GM12878 (cell line): ENCODE measurements around the gene IL18. TPM values are rescaled to one million over a fixed set of nuclear protein-coding genes. Genes with fewer than 3 reads are reported as not detected.
"Not testable (repeated sequence)": the region's sequence is repeated elsewhere in the genome, so short reads cannot be mapped to it uniquely, and the experiment has no call there.

ENCODE experiments used
- ATAC-seq: fragments of 200-7000 bp; cut with Tn5 transposase; 3 replicates; pipeline ENCODE4 v1.9.1; 2020; ENCODE audit warnings: mild to moderate bottlenecking, moderate library complexity
- BruUV-seq: library from RNA; stranded (reverse); fragments of 400-500 nt; replicated peaks from 2 replicates; lab custom pipeline; 2021; lab: Mats Ljungman, UMichigan
- CTCF ChIA-PET: fragments of 300-600 bp; sonication (Branson Sonifier 250); formaldehyde crosslinking; extraction: SDS; loops from one replicate; lab custom pipeline; 2021; ENCODE audit warnings: inconsistent platforms; lab: Yijun Ruan, JAX
- POLR2A ChIA-PET: fragments of 350-600 bp; formaldehyde crosslinking; extraction: SDS; loops from one replicate; lab custom pipeline; 2021; ENCODE audit warnings: inconsistent platforms; lab: Charles Lee
- RAD21 ChIA-PET: fragments of 300-600 bp; sonication (Branson Sonifier 250); formaldehyde crosslinking; loops from one replicate; lab custom pipeline; 2023; ENCODE audit warnings: antibody characterized with exemption; ENCODE audit not compliant: unreplicated experiment; lab: Charles Lee
- SMC1A ChIA-PET: fragments of 300-600 bp; sonication (Branson Sonifier 250); formaldehyde crosslinking; loops from one replicate; lab custom pipeline; 2023; ENCODE audit not compliant: unreplicated experiment, uncharacterized antibody; lab: Charles Lee
- DNase-seq: peaks from one replicate; pipeline ENCODE4 v3.0.0-alpha.2; 2011; ENCODE audit warnings: low read depth, low spot score
- FAIRE-seq: peaks from 3 replicates; lab custom pipeline; 2011; peaks lifted over from hg19 to GRCh38; lab: Jason Lieb, UNC
- H2AFZ ChIP-seq: 2 replicates; pipeline ENCODE4 v1.6.0; 2011; ENCODE audit warnings: low read depth, low read length, control low read depth; ENCODE audit not compliant: control insufficient read depth
- H3K27ac ChIP-seq: 2 replicates; pipeline ENCODE4 v1.5.1; 2011; ENCODE audit warnings: control low read depth; ENCODE audit not compliant: control insufficient read depth, insufficient read depth
- H3K27me3 ChIP-seq, 2 experiments: replicated peaks in 1 of 2; 2 replicates each; pipeline versions ENCODE4 v1.6.0 to v1.6.1; 2011; ENCODE audit warnings: low read length in 1 of 2; ENCODE audit not compliant: control insufficient read depth in 2 of 2, insufficient read depth in 2 of 2
- H3K36me3 ChIP-seq, 2 experiments: 2 replicates each; pipeline ENCODE4 v1.5.1; 2011; ENCODE audit warnings: low read length in 1 of 2; ENCODE audit not compliant: control insufficient read depth in 2 of 2, insufficient read depth in 2 of 2
- H3K4me1 ChIP-seq: 2 replicates; pipeline ENCODE4 v1.6.1; 2011; ENCODE audit warnings: mild to moderate bottlenecking, low read length, moderate library complexity, mixed read lengths; ENCODE audit not compliant: control insufficient read depth, insufficient read depth
- H3K4me2 ChIP-seq: 2 replicates; pipeline ENCODE4 v1.6.0; 2011; ENCODE audit warnings: control low read depth; ENCODE audit not compliant: control insufficient read depth, insufficient read depth
- H3K4me3 ChIP-seq: fragments of 200-600 bp; sonication (generic); 2 replicates; pipeline ENCODE4 v1.5.1; 2016
- H3K79me2 ChIP-seq: 2 replicates; pipeline ENCODE4 v1.6.0; 2011; ENCODE audit warnings: low read length; ENCODE audit not compliant: control insufficient read depth, insufficient read depth
- H3K9ac ChIP-seq: 2 replicates; pipeline ENCODE4 v1.8.0; 2011; ENCODE audit warnings: low read length, control low read depth, mixed read lengths; ENCODE audit not compliant: control insufficient read depth, insufficient read depth
- H3K9me3 ChIP-seq: replicated peaks from 3 replicates; pipeline ENCODE4 v1.5.1; 2011; ENCODE audit warnings: mild to moderate bottlenecking, low read length; ENCODE audit not compliant: control insufficient read depth, insufficient read depth
- H4K20me1 ChIP-seq: 2 replicates; pipeline ENCODE4 v1.6.0; 2011; ENCODE audit not compliant: control insufficient read depth, insufficient read depth
- CEBPB ChIP-seq, 2 experiments: fragments of 150-350 bp in 1 of 2; IDR thresholded peaks; 2 replicates each; pipeline ENCODE4 v1.6.1; 2012 to 2014; ENCODE audit warnings: low read depth in 2 of 2, low read length in 2 of 2, borderline replicate concordance in 1 of 2, inconsistent platforms in 1 of 2
- HDAC6 ChIP-seq: fragments of 200-600 bp; sonication (generic); IDR thresholded peaks from one replicate; pipeline ENCODE4 v1.8.0; 2017; ENCODE audit warnings: antibody characterized with exemption; ENCODE audit not compliant: unreplicated experiment
- IKZF1 ChIP-seq: fragments of 450-650 bp; conservative IDR thresholded peaks from 2 replicates; pipeline ENCODE4 v1.6.1; 2017; ENCODE audit warnings: antibody characterized with exemption, mild to moderate bottlenecking
- IKZF2 ChIP-seq, 2 experiments: fragments of 450-650 bp; IDR thresholded peaks; 2 replicates each; pipeline ENCODE4 v1.6.1; 2017; ENCODE audit warnings: mild to moderate bottlenecking in 2 of 2, moderate library complexity in 2 of 2
- SRF ChIP-seq, 2 experiments: IDR thresholded peaks; 2 replicates each; pipeline ENCODE4 v1.6.1; 2011; ENCODE audit warnings: low read depth in 2 of 2, low read length in 2 of 2, mild to moderate bottlenecking in 1 of 2, moderate library complexity in 1 of 2
- WGBS: methylation state at CpG from one replicate; pipeline ENCODE4 v1.1.6; 2016; ENCODE audit warnings: low lambda C conversion rate; ENCODE audit not compliant: insufficient replicate concordance, insufficient coverage; ENCODE audit errors: missing lambda C conversion rate; 5-methylcytosine and 5-hydroxymethylcytosine counted together
- in situ Hi-C: fragments of 300-500 bp; cut with MboI; formaldehyde crosslinking; loops from 9 replicates; pipeline ENCODE4 v1.14.3; 2018; ENCODE audit warnings: mixed read lengths
- intact Hi-C: fragments of 100-400 bp; cut with micrococcal nuclease; formaldehyde crosslinking; loops from one replicate; pipeline ENCODE4 v1.14.2; 2022; ENCODE audit not compliant: unreplicated experiment
- polyA plus RNA-seq, 11 experiments: library from polyadenylated mRNA; depleted of rRNA in 4 of 11; unstranded in 6 of 11; stranded (reverse) in 5 of 11; fragments of >200 nt; fragmentation: Nextera tagmentation in 4 of 11; fragmentation: Illumina TruSeq in 1 of 11; extraction: Ambion mirVana in 4 of 11; extraction: Trizol in 1 of 11; gene quantifications; 1 replicate in 1 of 11; 2 replicates in 10 of 11; pipeline versions ENCODE4 v1.2.1 to v1.2.3, GENCODE V29; 2011 to 2016; ENCODE audit warnings: inconsistent platforms in 2 of 11, missing spikeins in 2 of 11, low read depth in 1 of 11
- total RNA-seq, 4 experiments: library from RNA; depleted of rRNA in 3 of 4; stranded (reverse); fragments of >200 nt in 3 of 4; fragmentation: Illumina TruSeq in 1 of 4; extraction: Trizol in 1 of 4; gene quantifications; 2 replicates each; pipeline versions ENCODE4 v1.2.1 to v1.2.3, GENCODE V29; 2013 to 2021
- TF ChIP-seq, protein P1 (sequence below): IDR thresholded peaks from 2 replicates; pipeline ENCODE4 v1.6.1; 2012; ENCODE audit warnings: low read depth, low read length, improper control_type of control experiment

Gene IL18
- total and polyA plus RNA-seq, 10 of the 15 experiments (the other 5 are each of a cell fraction or from before 2014, with no cell fraction given), result 0.12 to 0.42 (median 0.24) TPM

DNA sequence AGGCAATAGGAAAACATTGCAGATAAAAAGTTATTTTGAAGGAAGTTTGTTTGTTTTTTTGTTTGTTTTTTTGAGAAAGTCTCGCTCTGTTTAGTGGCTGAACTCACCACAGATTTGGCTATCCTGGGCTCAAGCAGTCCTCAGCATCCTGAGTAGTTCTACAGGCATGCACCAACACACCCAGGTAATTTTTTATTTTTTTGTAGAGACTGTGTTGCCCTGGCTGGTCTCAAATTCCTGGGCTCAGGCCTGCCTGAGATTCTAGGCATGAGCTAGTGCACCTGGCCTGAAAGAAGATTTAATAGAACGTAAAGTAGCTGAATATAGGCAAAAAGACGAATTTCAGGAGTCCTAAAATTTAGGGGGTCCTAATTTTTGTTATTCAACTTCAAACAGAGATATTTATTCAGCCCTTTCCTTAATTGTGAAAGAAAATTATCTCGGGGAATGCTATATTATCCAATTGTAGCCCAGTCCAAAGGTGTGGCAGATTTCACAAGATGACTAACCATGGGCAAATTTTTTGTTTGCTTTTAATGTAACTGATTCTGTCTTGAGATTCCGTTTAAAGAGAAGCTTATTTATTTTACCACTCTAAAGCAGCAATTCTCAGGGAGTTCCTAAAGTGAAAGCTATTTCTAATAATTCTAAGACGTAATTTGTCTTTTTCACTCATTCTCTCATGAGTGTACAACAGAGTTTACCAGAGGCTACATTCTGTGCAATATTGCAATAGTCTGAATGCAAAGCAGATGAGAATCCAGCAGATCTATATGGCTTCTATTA is 940 bp downstream of the IL18 start:
- SMC1A ChIA-PET, result no interaction called here
- TF ChIP-seq IKZF2 (IDR thresholded peaks at IDR 0.05) (no peak), SRF (IDR thresholded peaks at IDR 0.05; ENCODE audit: low read depth in 2 of 2, low read length in 2 of 2) (no peak), CEBPB (IDR thresholded peaks at IDR 0.05; ENCODE audit: borderline replicate concordance in 1 of 2, low read depth in 2 of 2, low read length in 2 of 2) (no peak), HDAC6 (no peak), IKZF1 (no peak)
- TF ChIP-seq, protein P1, sequence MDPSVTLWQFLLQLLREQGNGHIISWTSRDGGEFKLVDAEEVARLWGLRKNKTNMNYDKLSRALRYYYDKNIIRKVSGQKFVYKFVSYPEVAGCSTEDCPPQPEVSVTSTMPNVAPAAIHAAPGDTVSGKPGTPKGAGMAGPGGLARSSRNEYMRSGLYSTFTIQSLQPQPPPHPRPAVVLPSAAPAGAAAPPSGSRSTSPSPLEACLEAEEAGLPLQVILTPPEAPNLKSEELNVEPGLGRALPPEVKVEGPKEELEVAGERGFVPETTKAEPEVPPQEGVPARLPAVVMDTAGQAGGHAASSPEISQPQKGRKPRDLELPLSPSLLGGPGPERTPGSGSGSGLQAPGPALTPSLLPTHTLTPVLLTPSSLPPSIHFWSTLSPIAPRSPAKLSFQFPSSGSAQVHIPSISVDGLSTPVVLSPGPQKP, result no peak
- 74% methylated on average over 6 of the region's 6 CpGs for WGBS
- Histone ChIP-seq H3K27me3 (no peaks in the 10 kb centered on the region; a peak in 1 of 4 replicates), H3K4me1 (no peaks in the 10 kb centered on the region), H4K20me1 (no peaks in the 10 kb centered on the region), H3K27ac (no peak overlapping the region), H3K79me2 (no peaks in the 10 kb centered on the region), H3K4me3 (no peak overlapping the region), H2AFZ (no peak overlapping the region), H3K36me3 (no peaks in the 10 kb centered on the region), H3K9me3 (no peaks in the 10 kb centered on the region), H3K4me2 (no peak overlapping the region), H3K9ac (no peak overlapping the region)
- no TSS peak for BruUV-seq
- in situ Hi-C loops (no loop called here), intact Hi-C loops (no loop called here)
- FAIRE-seq, result no peak
- CTCF ChIA-PET, result no interaction called here
- RAD21 ChIA-PET, result no interaction called here
- no peak for ATAC-seq
- DNase-seq, result no peak
- POLR2A ChIA-PET, result no interaction called here

DNA sequence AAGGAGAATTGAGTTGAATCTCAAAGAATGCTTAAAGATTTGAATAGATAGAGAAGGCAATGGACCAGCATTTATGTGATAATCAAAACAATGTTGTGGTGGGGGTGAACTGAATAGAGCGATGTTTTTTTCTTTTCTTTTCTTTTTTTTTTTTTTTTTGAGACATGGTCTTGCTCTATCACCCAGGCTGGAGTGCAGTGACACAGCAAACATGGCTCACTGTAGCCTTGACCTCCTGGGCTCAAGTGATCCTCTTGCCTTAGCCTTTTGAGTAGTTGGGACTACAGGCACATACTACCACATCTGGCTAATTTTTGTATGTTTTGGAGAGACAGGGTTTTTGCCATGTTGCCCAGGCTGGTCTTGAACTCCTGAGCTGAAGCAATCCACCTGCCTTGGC is 1.7 kb downstream of the IL18 start:
- SMC1A ChIA-PET, intact Hi-C loops, H3K36me3 ChIP-seq, H3K27ac ChIP-seq, H3K27me3 ChIP-seq, H3K4me1 ChIP-seq, H3K9me3 ChIP-seq, CTCF ChIA-PET, FAIRE-seq, H3K4me3 ChIP-seq, RAD21 ChIA-PET, DNase-seq, H3K4me2 ChIP-seq, POLR2A ChIA-PET, H3K79me2 ChIP-seq, H4K20me1 ChIP-seq, BruUV-seq, H2AFZ ChIP-seq, H3K9ac ChIP-seq, ATAC-seq, in situ Hi-C loops: not testable (repeated sequence)
- WGBS, result 78% methylated on average over 1 of the region's 1 CpG
